ENCODE measurements around the gene WNT11.

WNT11 gene

GRCh38 chr11:76209973-76210930 lies 4.0 kb upstream of the WNT11 start:
- TF ChIP-seq, protein P1, sequence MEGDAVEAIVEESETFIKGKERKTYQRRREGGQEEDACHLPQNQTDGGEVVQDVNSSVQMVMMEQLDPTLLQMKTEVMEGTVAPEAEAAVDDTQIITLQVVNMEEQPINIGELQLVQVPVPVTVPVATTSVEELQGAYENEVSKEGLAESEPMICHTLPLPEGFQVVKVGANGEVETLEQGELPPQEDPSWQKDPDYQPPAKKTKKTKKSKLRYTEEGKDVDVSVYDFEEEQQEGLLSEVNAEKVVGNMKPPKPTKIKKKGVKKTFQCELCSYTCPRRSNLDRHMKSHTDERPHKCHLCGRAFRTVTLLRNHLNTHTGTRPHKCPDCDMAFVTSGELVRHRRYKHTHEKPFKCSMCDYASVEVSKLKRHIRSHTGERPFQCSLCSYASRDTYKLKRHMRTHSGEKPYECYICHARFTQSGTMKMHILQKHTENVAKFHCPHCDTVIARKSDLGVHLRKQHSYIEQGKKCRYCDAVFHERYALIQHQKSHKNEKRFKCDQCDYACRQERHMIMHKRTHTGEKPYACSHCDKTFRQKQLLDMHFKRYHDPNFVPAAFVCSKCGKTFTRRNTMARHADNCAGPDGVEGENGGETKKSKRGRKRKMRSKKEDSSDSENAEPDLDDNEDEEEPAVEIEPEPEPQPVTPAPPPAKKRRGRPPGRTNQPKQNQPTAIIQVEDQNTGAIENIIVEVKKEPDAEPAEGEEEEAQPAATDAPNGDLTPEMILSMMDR (IDR thresholded peaks at IDR 0.05; ENCODE audit: extremely low read depth, missing control alignments), result no peak
- peak; percentile 63 for DNase-seq (ENCODE audit: low spot score)

DNA sequence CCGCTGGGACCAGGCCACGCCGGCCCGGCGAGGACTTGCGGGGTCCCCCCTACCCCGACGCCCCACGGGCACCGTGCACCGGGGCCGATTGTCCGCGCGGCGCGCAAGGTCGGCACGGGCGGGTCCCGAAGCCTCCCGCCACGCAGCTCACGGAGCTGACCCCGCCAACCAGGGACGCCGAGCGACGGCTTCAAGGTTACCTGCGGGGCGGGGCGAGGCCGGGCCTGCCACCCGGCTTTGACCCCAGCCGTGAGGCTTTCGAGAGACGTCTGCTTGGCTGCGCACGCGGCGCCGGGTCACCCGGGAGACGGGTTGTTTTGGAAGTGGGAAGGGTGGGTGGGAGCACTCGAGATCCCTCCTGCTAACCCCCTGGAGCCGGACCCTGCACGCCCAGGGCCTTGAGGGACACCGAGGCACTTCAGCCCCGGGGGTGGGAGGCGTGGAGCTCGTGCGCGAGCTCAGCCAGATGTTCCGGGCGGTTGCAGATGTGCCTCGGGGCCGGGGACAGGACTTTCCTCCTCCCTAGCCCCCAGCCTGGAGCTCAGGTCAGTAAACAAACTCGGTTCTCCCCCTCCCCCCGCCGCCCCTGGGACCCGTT lies 3.2 kb upstream of the WNT11 start:
- DNase-seq (ENCODE audit: low spot score), result peak; percentile 49

DNA sequence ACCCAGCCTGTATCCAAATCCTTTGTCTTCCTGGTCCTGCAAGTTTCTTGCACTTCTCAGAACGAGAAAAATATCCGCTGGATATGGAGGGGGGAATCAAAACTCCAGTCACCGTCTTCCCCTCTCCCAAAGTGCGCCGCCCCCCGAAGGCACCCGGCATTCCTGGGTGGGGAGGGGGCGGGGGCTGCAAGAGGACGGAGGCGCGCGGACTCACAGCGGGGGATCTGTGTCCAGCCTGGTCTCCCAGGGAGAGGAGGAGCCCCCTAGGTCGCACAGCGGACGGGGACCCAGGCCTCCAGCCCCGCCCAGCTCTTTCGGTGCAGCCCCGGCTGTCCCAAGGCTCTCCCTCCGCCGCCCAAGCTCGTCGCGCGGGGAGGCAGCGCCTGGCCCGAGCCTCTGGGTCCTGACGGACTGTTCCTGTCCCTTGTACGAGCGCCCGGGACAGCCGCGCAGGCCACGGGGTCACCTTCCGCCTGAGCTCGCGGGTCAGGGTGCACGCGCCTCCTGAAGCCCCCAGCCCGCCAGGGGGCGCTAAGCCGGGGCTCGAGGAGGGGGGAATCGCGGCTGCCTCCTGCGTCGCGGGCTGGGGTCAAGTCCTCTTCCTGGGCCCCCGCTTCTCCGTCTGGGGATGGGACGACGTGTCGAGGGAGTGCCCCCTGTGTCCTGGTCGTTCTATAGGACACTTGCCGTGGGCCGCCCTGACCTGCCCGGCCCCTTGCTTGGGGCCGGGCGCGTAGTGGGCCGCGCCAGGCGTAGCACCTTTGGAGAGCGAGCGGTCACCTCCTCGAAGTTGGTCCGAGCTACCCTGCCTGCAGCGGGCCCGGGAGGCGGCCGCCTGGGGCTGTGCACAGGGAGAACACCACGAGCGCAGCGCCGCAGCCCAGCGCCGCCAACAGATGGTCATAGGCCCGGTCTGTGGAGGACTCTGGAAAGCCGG lies 2.4 kb upstream of the WNT11 start:
- TF ChIP-seq, protein P1 (IDR thresholded peaks at IDR 0.05; ENCODE audit: extremely low read depth, missing control alignments), result peak; percentile 82
- peak; percentile 91 for DNase-seq (ENCODE audit: low spot score)

More for the DNA sequence above, 3.2 kb upstream of the WNT11 start:
- TF ChIP-seq, protein P1 (IDR thresholded peaks at IDR 0.05; ENCODE audit: extremely low read depth, missing control alignments), result no peak

GRCh38 chr11:76207642-76208401 lies 1.5 kb upstream of the WNT11 start:
- peak; percentile 95 for DNase-seq (ENCODE audit: low spot score)
- TF ChIP-seq, protein P1 (IDR thresholded peaks at IDR 0.05; ENCODE audit: extremely low read depth, missing control alignments), result peak; percentile 99

GRCh38 chr11:76206077-76206326 lies 300 bp downstream of the WNT11 start:
- TF ChIP-seq, protein P1 (IDR thresholded peaks at IDR 0.05; ENCODE audit: extremely low read depth, missing control alignments), result no peak
- no peak for DNase-seq (ENCODE audit: low spot score)

DNA sequence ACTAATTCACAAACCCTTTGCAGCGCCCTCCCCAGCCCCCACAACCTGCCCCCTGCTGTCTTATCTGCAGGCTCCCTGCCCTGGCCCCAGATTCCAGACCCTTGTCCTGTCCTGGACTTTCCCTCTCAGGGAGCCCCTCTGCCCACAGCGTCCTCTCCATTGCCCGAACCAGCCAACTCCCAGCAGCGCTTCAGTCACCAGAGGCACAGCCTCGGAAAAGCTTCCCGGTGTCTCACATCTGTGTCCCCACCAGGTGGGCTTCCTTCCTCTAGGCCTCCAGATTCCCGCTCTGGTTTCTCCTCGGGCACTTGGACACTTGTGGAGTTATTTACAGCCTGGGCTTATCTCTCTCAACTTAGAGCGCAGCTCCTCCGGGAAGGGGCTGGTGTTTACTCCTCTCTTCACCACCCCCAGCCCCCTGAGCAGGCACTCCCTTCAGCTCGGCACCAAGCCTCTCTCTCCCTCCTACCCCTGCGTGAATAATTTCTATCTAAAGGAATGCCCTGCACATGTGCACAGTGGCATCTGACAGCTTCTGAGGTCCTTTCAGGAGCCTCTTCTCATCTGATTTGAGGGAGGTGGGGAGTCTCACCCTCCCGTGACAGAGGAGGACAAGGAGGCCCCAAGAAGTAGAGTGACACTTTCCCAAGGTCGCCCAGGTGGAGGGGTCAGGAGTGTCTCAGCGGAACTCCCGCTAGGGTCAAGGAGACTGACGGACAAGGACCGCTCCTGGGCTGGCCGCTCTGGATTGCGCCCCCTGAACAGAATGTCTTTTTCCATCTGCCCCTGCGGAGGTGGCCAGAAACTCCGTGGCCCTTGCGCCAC lies 838 bp downstream of the WNT11 start:
- TF ChIP-seq, protein P1 (IDR thresholded peaks at IDR 0.05; ENCODE audit: extremely low read depth, missing control alignments), result no peak
- DNase-seq (ENCODE audit: low spot score), result no peak
